Panc1 (cell line): ENCODE results near the gene WNT7B. TPM values are rescaled to one million over a fixed set of nuclear protein-coding genes. Genes with fewer than 3 reads are reported as not detected.

Experiments used
- ATAC-seq: fragments of 200-7000 bp; cut with Tn5 transposase; 2 replicates; pipeline ENCODE4 v1.9.1; 2020; ENCODE audit warnings: mild to moderate bottlenecking, moderate library complexity
- BruUV-seq: library from RNA; stranded (reverse); fragments of 400-500 nt; replicated peaks from 2 replicates; lab custom pipeline; 2021; lab: Mats Ljungman, UMichigan
- CTCF ChIA-PET: fragments of 300-600 bp; sonication (Branson Sonifier 250); formaldehyde crosslinking; loops from one replicate; lab custom pipeline; 2022; ENCODE audit warnings: antibody characterized with exemption; lab: Charles Lee
- POLR2A ChIA-PET: fragments of 300-600 bp; sonication (Branson Sonifier 250); formaldehyde crosslinking; loops from one replicate; lab custom pipeline; 2022; ENCODE audit warnings: antibody characterized with exemption; lab: Charles Lee
- DNase-seq: peaks from one replicate; pipeline ENCODE4 v3.0.0-alpha.2; 2010; ENCODE audit warnings: low read depth, low spot score
- H3K27ac ChIP-seq: 2 replicates; pipeline ENCODE4 v1.5.1; 2011; ENCODE audit warnings: mild to moderate bottlenecking, low read length, inconsistent platforms
- H3K27me3 ChIP-seq: fragments of 200-500 bp; sonication (Bioruptor generic); 2 replicates; pipeline ENCODE4 v1.6.0; 2014; ENCODE audit warnings: low read length, inconsistent platforms; ENCODE audit not compliant: control insufficient read depth, insufficient read depth
- H3K36me3 ChIP-seq: fragments of 200-500 bp; sonication (Bioruptor generic); 2 replicates; pipeline ENCODE4 v1.5.1; 2014; ENCODE audit warnings: inconsistent platforms, mild to moderate bottlenecking, low read length, moderate library complexity; ENCODE audit not compliant: control insufficient read depth, insufficient read depth
- H3K4me1 ChIP-seq: 2 replicates; pipeline ENCODE4 v1.5.1; 2011; ENCODE audit warnings: inconsistent platforms, mild to moderate bottlenecking, low read length, moderate library complexity; ENCODE audit not compliant: control insufficient read depth, insufficient read depth
- H3K4me3 ChIP-seq, 2 experiments: 2 replicates each; pipeline ENCODE4 v1.5.1; 2011 to 2012; ENCODE audit warnings: low read depth in 2 of 2, low read length in 2 of 2, mild to moderate bottlenecking in 2 of 2, inconsistent platforms in 1 of 2, moderate library complexity in 1 of 2
- H3K9me3 ChIP-seq: fragments of 200-500 bp; sonication (Bioruptor generic); 2 replicates; pipeline ENCODE4 v1.5.1; 2014; ENCODE audit warnings: low read depth, mild to moderate bottlenecking, inconsistent platforms, low read length, moderate library complexity; ENCODE audit not compliant: control insufficient read depth, insufficient read depth
- POLR2AphosphoS5 ChIP-seq: IDR thresholded peaks from 2 replicates; pipeline ENCODE4 v1.6.1; 2012; ENCODE audit warnings: mild to moderate bottlenecking, low read depth, low read length, moderate library complexity
- SIN3A ChIP-seq: IDR thresholded peaks from 2 replicates; pipeline ENCODE4 v1.6.1; 2012; ENCODE audit warnings: low read depth, mild to moderate bottlenecking, low read length, moderate library complexity, borderline replicate concordance; ENCODE audit not compliant: insufficient read depth
- TCF7L2 ChIP-seq: IDR thresholded peaks from 2 replicates; pipeline ENCODE4 v1.6.1; 2011; ENCODE audit warnings: mild to moderate bottlenecking, low read depth, low read length, inconsistent platforms
- in situ Hi-C: cut with HindIII; loops from 2 replicates; pipeline ENCODE4 v1.10.0; 2016; ENCODE audit warnings: low sequenced_read_pairs, low pct_unique_long_range_greater_than_20kb
- intact Hi-C: fragments of 100-400 bp; cut with micrococcal nuclease; formaldehyde crosslinking; loops from one replicate; pipeline ENCODE4 v1.10.0; 2022; ENCODE audit not compliant: unreplicated experiment
- total RNA-seq: library from RNA; stranded (reverse); gene quantifications from one replicate; pipeline ENCODE4 v1.2.1, GENCODE V29; 2021; ENCODE audit not compliant: unreplicated experiment
- TF ChIP-seq, protein P1 (sequence below): fragments of 450-650 bp; IDR thresholded peaks from 2 replicates; pipeline ENCODE4 v1.5.1; 2017; ENCODE audit warnings: mild to moderate bottlenecking
- TF ChIP-seq, protein P2 (sequence below), 2 experiments: IDR thresholded peaks; 2 replicates each; pipeline ENCODE4 v1.6.1; 2011 to 2012; ENCODE audit warnings: low read depth in 2 of 2, control low read depth in 1 of 2, low read length in 1 of 2, mild to moderate bottlenecking in 1 of 2, moderate library complexity in 1 of 2; ENCODE audit not compliant: insufficient read depth in 1 of 2

Gene WNT7B
- total RNA-seq, 1 experiment from 2014 or later = 52.1 TPM

DNA sequence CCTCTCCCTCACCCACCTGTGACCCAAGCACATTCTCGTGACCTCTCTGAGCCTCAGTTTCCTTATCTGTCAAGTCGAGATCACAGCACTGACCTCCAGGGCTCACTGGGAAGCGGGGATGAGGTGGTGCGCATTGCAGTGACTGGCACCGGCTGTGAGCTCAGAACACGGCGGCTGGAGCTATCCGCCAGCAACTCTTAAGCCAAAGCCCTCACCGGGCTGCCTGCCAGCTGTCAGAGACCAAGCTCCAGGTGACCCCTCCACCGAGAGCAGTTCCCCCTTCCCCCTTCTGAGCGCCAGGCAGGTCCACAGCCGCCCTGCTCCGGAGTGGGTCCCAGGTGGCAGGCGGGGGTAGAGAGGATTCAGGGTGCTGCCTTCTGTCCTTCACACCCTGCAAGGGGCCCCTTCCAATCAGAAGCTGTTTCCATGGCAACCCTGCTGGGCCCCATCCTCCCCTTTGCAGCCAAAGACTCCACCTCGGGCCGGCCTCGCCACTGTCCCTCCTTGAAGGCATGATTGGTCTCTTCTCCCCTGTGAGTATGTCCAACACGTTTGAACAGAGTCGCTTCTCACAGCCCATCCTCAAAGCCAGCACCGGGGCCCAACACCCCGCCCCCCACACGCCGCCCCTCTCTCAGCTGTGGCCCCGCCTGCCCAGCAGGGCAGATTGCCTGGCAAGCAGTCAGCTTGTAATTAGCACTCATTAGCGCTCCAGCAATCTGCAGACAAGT lies 98.7 kb downstream of the WNT7B start:
- in situ Hi-C loops = no loop called here

DNA sequence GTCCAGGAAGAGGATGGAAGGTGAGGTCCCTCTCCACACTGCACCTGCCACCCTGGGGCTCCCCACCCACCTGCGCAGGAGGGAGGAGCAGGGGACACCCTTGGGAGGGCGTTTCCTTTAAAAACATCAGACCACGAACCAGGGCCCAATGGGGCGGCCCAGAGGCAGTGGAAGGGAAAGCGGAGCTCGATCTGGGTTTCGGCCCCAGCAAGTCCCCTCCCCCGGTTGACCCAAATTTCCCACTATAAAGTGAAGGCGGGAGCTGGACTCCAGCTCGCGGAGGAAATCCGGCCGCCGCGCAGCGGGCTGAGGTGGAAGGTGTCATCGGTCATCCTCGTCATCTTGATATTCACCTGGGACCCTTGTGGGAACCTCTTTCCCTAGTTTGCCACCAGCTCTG lies 99.3 kb downstream of the WNT7B start:
- POLR2A ChIA-PET = no interaction called here
- DNase-seq (no peak), ATAC-seq (no peak)
- CTCF ChIA-PET = interaction anchor here (0.6 kb wide), 2 partner anchors 13 to 99 kb away, joined by 4 to 8 read pairs; partner anchors contain the start of gene WNT7B
- H3K4me3 ChIP-seq = no peak overlapping the region
- in situ Hi-C loops (no loop called here), intact Hi-C loops (no loop called here)
- peaks cover 4% of the 10 kb centered on the region; the same call in 1 of the 2 replicates for H3K9me3 ChIP-seq
- H3K27me3 ChIP-seq = no peaks in the 10 kb centered on the region
- no peaks in the 10 kb centered on the region for H3K36me3 ChIP-seq
- TF ChIP-seq TCF7L2 = no peak
- H3K27ac ChIP-seq = no peak overlapping the region
- BruUV-seq = no TSS peak
- no peaks in the 10 kb centered on the region for H3K4me1 ChIP-seq

More for the DNA sequence above, 98.7 kb downstream of the WNT7B start:
- intact Hi-C loops = no loop called here
- Histone ChIP-seq H3K27me3 (no peaks in the 10 kb centered on the region), H3K27ac (no peak overlapping the region), H3K9me3 (no peaks in the 10 kb centered on the region), H3K4me1 (no peaks in the 10 kb centered on the region), H3K36me3 (no peaks in the 10 kb centered on the region), H3K4me3 (no peak overlapping the region)
- no peak for DNase-seq
- CTCF ChIA-PET = no interaction called here
- no TSS peak for BruUV-seq
- TF ChIP-seq TCF7L2 (no peak), POLR2AphosphoS5 (no peak), SIN3A (no peak)
- TF ChIP-seq, protein P1, sequence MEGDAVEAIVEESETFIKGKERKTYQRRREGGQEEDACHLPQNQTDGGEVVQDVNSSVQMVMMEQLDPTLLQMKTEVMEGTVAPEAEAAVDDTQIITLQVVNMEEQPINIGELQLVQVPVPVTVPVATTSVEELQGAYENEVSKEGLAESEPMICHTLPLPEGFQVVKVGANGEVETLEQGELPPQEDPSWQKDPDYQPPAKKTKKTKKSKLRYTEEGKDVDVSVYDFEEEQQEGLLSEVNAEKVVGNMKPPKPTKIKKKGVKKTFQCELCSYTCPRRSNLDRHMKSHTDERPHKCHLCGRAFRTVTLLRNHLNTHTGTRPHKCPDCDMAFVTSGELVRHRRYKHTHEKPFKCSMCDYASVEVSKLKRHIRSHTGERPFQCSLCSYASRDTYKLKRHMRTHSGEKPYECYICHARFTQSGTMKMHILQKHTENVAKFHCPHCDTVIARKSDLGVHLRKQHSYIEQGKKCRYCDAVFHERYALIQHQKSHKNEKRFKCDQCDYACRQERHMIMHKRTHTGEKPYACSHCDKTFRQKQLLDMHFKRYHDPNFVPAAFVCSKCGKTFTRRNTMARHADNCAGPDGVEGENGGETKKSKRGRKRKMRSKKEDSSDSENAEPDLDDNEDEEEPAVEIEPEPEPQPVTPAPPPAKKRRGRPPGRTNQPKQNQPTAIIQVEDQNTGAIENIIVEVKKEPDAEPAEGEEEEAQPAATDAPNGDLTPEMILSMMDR = no peak
- TF ChIP-seq, protein P2, sequence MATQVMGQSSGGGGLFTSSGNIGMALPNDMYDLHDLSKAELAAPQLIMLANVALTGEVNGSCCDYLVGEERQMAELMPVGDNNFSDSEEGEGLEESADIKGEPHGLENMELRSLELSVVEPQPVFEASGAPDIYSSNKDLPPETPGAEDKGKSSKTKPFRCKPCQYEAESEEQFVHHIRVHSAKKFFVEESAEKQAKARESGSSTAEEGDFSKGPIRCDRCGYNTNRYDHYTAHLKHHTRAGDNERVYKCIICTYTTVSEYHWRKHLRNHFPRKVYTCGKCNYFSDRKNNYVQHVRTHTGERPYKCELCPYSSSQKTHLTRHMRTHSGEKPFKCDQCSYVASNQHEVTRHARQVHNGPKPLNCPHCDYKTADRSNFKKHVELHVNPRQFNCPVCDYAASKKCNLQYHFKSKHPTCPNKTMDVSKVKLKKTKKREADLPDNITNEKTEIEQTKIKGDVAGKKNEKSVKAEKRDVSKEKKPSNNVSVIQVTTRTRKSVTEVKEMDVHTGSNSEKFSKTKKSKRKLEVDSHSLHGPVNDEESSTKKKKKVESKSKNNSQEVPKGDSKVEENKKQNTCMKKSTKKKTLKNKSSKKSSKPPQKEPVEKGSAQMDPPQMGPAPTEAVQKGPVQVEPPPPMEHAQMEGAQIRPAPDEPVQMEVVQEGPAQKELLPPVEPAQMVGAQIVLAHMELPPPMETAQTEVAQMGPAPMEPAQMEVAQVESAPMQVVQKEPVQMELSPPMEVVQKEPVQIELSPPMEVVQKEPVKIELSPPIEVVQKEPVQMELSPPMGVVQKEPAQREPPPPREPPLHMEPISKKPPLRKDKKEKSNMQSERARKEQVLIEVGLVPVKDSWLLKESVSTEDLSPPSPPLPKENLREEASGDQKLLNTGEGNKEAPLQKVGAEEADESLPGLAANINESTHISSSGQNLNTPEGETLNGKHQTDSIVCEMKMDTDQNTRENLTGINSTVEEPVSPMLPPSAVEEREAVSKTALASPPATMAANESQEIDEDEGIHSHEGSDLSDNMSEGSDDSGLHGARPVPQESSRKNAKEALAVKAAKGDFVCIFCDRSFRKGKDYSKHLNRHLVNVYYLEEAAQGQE (IDR thresholded peaks at IDR 0.05; ENCODE audit: insufficient read depth in 1 of 2, low read depth in 2 of 2, low read length in 1 of 2) = no peak
- POLR2A ChIA-PET = no interaction called here
- no peak for ATAC-seq

DNA sequence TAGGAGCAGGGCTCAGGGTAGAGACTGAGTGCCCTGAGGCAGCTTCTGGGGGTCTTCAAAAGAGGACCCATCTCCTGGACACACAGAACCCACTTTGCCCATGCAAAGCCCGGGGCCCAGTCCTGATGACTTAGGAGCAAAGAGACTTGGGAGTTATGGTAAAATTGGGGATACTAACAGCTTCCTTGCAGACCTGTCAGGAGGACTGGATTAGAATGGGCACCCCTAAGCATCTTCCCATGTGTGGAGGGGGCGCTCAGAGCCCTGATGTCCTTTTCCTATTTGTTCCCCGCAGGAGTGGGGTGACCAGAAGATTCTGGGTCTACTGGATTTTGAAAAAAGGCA lies 100.0 kb downstream of the WNT7B start:
- intact Hi-C loops = no loop called here
- no peak overlapping the region for H3K4me3 ChIP-seq
- no TSS peak for BruUV-seq
- in situ Hi-C loops = no loop called here
- ATAC-seq = no peak
- DNase-seq = no peak
- POLR2A ChIA-PET = no interaction called here
- no peaks in the 10 kb centered on the region for H3K27me3 ChIP-seq
- no peaks in the 10 kb centered on the region for H3K36me3 ChIP-seq
- peaks cover 4% of the 10 kb centered on the region; the same call in 1 of the 2 replicates for H3K9me3 ChIP-seq
- no peak for TF ChIP-seq POLR2AphosphoS5
- no peak for TF ChIP-seq TCF7L2
- TF ChIP-seq, protein P1 = no peak
- no peak for TF ChIP-seq SIN3A
- TF ChIP-seq, protein P2 (IDR thresholded peaks at IDR 0.05; ENCODE audit: insufficient read depth in 1 of 2, low read depth in 2 of 2, low read length in 1 of 2) = no peak
- H3K4me1 ChIP-seq = no peaks in the 10 kb centered on the region
- no peak overlapping the region for H3K27ac ChIP-seq
- CTCF ChIA-PET = interaction anchor here (0.6 kb wide), 2 partner anchors 12 to 100 kb away, joined by 4 to 8 read pairs; partner anchors contain the start of gene WNT7B
